Activated gamma-delta T cell (primary cell): Measurements from ENCODE around the gene FER.
"Not testable (repeated sequence)": the region's sequence is repeated elsewhere in the genome, so short reads cannot be mapped to it uniquely, and the experiment has no call there.

Experiments
- DNase-seq: peaks from one replicate; lab custom pipeline; 2025; lab: John Stamatoyannopoulos, UW

The FER gene

DNA sequence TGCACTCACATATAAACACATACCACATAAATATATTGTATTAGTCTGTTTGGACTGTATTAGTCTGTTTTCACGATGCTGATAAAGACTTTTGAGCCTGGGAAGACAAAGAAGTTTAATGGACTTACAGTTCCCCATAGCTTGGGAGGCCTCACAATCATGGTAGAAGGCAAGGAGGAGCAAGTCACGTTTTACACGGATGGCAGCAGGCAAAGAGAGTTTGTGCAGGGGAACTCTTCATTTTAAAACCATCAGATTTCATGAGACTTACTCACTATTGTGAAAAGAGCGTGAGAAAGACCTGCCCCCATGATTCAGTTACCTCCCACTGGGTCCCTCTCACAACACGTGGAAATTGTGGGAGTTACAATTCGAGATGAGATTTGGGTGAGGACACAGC lies 133.4 kb downstream of the FER start:
- no peak for DNase-seq

DNA sequence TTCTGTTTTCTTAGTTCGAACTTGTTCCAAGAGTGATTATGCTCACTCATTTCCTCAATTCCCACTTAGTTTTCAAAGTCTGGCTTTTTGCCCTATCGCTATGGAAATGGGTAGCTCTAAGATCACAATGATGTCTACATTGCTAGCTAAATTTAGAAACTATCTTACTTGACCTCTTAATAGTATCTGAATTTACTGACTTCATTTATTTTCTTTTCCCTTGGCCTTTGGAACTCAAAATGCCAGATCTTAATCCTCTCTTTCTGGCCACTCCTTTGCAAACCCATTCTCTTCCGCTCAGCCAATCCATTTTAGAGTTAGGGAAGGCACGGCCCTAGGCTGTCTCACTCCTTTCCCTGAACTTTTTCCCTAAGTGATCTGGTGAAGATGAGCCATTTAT lies 137.0 kb downstream of the FER start:
- DNase-seq, result no peak

DNA sequence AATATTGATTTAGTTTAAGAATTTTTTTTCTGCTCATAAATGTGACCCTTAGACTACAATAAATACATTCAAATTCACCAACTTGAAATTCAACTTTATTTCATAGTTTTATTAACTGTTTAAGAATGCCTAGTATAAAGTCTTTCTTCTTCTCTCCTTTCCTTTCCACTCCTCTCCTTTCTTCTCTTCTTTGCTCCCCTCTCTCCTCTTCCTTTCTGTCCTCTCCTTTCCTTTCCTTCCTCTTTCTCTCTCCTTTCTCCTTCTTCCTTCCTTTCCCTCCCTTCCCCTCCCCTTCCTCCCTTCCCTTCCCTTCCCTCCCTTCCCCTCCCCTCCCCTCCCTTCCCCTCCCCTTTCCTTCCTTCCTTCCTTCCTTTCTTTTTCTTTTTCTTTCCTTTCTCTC lies 150.6 kb downstream of the FER start:
- no peak for DNase-seq

DNA sequence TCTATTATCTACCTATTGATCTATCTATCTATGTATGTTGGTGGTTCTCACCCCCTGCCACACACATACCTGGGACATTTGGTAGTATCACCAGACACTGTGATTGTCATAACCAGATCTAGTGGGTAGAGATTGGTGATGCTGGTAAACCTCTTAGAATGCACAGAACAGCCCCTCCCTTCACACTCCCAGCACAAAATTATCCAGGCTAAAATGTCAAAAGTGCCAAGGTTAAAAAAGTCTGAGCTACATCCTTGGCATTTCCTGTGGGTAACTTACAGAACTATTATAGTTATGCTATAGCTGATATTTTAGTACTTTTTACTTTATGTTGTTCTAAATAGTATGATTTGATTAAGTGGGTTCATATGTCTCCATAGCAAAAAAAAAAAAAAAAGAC lies 151.0 kb downstream of the FER start:
- DNase-seq, result no peak

DNA sequence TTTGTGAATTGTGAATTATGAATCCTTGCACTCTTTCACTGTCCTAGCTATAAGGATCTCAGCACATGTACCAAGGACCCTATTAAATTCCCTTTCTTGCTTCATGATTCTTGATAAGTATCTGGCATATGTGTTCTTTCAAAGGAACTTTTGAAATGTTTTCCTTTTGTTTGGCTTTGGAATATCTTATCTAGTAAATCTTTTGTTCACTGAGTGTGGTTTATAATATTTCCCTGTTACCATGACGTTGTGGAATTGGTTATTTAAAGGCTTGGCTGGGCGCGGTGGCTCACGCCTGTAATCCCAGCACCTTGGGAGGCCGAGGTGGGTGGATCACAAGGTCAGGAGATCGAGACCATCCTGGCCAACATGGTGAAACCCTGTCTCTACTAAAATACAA lies 151.5 kb downstream of the FER start:
- not testable (repeated sequence) for DNase-seq

DNA sequence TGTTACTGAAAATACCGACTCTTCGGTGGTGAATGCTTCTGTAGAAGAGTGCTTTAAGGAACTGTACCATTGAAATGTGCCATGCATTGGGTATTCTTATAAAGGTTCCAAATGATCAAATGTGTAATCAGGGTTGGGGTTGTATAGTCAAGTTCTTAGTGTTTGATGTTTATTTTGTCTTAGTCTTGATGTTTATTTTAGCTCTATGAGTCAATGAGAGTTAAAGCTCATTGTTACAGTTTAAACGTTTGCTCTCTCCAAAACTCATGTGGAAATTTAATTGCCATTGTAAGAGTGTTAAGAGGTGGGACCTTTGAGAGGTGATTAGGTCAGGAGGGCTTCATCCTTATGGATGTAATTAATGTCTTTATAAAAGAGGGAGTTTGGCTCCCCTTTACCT lies 153.0 kb downstream of the FER start:
- no peak for DNase-seq

DNA sequence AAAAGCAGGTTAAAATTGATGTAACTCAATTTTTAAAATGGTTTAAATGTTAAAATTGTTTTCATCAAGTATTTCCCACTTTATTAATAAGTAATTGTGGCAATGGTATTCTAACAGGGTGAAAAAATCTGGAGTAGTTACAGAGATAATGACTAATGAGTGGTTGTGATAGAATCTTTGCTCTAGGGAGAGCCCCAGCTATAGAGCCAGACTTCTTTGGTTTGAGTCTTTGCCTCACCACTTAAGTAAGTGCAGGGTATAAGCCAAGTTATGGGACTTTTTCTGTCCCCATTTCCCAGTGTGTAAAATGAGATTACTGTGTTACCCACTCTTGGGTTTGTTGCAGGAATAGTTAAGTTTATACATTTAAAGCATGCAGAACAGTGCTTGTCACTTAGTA lies 158.1 kb downstream of the FER start:
- no peak for DNase-seq

DNA sequence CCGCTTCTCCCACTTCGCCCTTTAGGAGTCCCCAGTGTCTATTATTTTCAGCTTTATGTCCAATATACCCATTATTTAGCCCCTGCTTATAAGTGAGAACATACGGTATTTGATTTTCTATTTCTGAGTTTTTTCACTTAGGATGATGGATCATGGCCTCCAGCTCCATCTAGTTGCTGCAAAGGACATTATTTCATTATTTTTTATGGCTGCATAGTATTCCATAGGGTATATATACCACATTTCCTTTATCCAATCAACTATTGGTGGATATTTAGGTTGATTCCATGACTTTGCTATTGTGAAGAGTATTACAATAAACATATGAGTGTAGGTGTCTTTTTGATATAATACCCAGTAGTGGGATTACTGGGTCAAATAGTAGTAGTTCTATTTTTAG lies 162.9 kb downstream of the FER start:
- no peak for DNase-seq

DNA sequence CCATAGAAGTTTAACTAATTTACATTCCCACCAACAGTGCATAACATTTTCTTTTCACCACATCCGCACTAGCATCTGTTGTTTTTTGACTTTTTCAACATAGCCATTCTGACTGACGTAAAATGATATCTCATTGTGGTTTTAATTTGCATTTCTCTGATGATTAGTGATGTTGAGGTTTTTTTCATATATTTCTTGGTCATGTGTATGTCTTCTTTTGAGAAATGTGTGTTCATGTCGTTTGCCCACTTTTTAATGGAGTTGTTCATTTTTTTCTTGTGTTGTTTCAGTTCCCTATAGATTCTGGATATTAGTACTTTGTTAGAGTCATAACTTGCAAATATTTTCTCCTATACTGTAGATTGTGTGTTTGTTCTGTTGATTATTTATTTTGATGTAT lies 163.4 kb downstream of the FER start:
- no peak for DNase-seq

DNA sequence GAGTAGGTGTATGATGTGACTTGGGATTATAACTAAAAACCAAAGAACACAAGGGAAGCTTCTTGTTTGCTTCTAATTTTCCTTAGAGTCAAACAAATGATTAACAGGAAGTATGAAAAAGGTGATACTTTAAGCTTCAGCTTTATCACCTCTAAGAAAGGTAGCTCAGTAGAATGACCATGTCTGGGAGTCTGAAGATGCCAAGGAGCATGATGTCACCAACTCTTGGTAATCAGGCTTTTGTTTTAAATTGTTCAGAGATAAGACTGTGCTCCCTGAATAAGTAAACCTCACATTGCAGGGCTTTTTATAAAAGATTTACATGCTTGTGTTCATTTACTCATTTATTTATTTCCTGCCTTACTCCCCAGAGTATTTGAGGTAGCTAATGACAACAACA lies 169.9 kb downstream of the FER start:
- DNase-seq, result no peak

DNA sequence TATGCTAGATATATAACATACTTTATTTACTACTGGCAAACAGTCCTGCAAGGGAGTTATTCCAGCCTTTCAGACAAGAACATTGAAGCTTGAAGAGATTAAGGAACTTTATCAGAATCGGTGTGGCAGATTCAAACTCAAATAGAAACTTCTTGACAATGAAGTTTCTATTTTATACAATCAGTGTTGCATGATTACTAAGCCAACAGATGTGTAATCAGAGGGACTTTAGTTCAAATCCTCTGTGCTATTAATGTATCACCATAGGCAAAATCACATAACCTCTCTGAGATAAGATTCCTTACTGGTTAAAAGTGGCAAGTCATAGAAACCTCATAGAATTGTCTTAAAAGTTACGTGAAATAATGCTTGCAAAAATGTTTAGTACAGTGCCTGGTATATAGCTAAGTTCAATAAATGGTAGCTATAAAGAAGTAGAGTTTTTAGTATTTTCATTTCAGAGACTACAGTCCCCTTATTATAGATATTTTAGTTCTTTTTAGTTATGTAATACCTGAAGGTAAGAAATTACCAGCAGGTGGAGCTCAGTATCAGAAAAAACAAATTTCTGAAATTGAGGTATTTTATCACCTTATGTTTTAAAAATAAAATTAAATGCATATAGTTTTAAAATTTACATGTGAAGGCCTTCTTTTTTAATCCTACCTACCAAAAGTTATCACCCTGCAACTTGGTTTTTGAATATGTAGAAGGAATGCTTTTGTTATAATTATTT lies 172.1 kb downstream of the FER start:
- no peak for DNase-seq

DNA sequence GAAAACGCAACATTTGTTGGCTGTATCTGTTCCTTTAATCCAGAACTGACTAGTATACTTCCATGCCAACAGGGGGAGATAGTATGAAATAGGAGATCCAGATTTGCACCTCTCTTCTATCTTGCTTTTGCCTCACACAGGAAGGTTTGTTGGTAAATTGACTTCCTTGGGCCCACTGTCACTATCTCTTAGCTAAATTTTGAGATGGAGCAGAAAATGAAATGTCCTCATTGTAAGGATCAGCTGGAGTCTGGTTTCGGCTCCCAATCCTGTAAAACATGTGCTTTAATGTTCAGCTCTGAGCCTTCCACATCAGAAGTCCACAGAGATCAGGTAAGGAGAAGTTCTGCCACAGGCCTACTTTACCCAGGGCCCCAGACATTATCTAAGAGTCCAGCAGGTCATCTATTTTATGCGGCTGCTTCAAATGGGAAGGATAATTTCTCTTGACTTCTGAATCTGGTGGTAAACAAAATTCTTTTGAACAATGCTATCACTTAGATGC lies 176.8 kb downstream of the FER start:
- DNase-seq, result no peak

DNA sequence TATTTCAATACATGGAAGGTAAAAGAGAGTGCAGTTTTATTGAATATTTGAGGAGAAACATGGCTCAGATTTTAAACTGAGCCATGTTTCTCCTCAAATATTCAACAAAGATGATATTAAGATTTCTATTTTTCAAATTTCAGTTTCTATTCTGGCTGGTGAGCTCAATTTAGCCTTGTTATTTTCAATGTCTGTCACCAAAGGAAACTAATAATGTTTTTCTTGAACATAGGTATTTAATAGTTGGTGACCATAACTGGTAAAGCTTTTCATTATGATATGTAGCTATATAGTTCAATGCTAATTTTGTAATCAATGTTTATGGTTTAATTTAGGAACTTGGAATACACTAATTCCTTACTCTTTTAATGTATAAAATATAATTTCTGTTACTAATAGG lies 177.4 kb downstream of the FER start:
- DNase-seq, result no peak

DNA sequence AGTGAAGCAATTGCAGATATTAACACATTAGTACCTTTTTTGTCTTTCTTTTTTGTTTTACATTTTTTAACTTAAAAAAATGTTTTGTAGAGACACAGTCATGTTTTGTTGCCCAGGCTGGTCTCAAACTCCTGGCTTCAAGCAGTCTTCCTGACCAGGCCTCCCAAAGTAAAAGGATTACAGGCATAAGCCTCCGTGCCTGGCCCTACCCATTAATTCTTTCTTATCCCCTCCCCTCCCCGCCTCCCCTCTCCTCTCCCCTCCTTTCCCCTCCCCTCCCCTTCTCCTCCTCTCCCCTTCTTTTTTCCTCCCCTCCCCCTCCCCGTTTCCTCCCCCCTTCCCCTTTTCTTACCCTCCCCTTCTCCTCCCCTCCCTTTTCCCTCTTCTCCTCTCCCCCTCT lies 182.4 kb downstream of the FER start:
- DNase-seq, result no peak

DNA sequence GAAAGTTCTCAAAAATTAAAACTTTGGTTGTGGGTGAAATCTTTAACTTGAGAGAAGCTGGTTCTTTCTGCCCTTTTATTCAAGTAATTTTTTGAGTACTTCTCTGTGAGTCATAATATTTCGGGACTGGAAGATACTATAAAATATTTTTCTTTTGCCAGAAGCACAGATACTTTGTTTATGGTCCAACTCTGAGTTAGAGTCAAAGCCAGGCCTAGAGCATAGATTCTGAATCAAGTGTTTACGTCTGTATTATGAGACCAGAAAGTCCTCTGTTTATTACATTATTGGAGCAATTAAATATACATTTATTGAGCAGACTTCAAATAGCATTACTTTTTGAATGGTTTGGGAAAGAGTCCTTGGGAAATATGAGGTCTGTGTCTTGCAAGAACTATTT lies 187.9 kb downstream of the FER start:
- DNase-seq, result no peak

DNA sequence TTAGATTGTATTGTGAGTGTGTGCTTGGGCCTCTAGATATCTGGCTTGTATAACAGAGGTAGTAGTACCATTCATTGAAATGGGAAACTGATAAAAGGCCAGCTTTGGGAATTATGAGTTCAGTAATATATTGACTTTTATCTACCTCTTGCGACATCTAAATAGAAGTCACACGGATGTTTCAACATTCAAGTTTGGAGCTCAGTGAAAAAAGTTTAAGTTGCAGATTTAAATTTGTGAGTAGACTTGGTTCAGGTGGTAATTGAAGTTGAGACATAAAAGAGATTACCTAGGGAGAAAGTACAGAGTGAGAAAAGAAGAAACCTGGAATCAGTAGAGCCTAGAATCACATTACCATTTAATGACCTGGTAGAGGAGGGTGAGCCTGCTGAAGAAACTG lies 189.5 kb downstream of the FER start:
- DNase-seq, result no peak

DNA sequence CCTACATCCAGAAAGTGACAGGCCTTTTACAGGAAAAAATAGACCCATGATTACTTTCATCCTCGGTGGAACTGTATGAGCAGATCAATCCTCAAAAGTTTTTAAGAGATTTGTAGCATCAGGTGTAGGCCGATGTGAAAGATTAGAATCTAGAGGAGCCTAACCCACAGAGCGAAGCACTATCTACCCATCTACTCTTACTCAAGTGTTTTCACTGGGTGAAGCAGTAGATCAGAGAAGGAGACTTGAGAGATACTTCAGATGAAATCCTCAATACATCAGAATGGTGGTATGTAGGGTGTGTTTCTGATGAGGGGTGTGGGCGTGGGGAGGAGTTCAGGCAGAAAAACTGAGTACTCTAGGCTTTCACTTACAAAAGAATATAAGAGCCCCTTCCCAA lies 192.8 kb downstream of the FER start:
- DNase-seq, result no peak

DNA sequence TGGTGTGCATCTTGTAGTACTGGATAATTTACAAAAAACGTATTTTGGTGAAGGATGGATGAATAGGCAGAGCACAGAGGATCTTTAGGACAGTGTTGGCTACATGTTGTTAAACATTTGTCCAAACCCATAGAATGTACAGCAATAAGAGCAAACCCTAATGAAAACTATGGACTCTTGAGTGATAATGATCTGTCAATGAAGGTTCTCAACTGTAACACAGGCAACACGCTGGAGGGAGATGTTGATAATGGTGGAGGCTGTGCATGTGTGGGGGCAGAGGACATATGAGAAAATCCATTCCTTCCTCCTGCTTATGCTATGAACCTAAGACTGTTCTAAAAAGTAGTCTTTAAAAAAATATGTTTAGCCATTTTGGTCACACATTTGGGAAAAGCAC lies 194.0 kb downstream of the FER start:
- DNase-seq, result no peak

DNA sequence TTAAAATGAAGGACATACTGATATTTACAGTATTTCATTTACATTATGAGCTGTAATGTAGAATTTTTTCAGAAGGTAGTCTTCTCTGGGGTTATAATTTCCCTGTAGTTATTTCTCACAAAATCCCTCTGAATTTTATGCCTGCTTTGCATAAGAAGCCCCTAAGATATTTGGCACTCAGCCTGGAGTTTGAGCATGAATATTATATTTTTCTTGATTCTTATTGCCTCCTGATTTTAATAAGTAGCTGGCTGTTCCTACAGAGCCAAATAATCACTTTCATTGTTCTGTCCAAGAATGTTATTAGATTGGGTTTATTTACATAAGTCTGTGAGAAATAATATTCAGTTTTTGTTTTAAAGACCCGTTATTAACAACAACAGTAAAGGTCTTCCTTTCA lies 195.0 kb downstream of the FER start:
- no peak for DNase-seq

DNA sequence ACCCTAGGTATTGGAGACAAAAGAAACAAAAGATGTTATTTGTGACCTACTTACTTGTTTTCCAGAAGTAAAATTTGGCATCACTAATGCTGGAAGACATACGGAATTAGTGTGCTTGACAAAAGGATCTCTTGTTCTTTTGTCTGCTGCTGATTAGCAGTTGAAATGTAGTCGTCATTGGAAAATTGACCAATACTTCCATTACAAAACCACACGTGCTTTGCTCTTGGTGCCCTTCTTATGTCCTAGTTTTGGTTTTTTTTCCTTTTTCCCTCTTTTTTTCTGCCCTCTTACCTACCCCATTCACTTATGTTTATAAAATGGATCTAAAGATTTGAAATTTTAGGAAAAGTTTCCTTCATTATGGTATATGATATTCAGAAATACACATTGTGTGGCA lies 197.4 kb downstream of the FER start:
- no peak for DNase-seq

DNA sequence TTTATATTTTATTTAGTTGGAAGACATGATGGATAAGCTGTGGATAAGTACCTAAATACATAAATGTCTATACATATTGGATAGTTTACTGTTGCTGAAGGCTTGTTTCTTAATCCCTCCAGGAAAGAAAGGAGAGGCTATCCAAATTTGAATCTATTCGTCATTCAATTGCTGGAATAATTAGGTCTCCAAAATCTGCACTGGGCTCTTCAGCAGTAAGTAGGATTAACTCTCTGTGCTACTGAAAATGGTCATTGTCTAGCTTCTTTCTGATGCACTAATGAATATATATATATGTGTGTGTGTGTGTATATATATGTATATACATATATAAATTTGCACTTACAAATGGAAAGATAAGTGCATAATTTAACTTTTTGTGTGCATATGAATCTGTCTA lies 198.3 kb downstream of the FER start:
- no peak for DNase-seq

DNA sequence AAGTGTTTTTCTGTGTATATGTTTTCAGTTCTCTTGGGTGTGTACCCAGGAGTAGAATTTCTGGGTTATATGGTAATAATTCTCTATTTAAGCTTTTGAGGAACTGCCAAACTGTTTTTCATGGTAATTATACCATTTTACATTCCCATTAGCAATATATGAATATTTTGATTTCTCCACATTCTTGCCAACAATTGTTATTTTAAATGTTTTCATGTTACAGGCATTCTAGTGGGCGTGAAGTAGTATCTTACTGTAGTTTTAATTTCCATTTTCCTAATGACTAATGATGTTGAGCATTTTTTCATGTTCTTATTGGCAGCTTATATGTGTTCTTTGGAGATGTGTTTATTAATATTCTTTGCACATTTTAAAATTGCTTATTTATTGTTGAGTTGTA lies 199.5 kb downstream of the FER start:
- DNase-seq, result no peak

DNA sequence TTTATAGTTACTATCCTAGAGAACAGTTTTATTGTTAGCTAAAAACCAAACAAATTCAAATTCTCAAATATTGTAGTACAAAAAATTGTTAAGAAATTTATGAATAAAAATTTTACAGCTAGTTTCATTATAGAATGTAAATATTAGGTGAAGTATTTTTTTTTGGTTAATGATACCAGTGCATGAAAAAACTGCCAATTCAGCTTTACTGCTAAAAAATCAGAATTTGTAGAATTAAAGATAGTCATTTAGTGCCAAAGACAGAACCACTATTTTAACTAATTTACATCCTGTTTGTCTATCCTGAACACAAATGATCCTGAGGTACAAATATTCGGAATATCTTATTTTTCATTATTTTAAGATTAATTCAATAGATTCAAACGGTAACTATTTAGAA lies 202.6 kb downstream of the FER start:
- no peak for DNase-seq

DNA sequence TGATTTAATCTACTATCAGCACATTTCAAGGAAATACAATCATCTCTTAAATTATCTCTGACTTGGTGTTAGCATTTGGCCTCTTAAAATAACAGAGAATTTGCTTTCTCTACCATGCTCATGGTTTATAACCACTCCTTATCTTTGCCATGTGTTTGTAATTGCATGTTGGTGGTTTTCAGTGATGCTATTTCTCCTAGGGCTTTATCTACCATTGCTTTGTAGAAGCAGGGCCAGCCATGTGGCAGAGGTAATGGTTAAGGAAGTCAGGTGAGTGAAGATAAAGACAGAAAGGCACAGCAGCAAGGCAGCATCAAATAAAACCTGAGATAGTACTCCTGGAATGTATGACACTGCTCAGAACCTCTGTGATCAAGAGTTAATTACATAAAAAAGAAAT lies 206.2 kb downstream of the FER start:
- DNase-seq, result no peak
